Neutrophil (primary cell): ENCODE data around the gene LRRC71.

Experiments
- H3K27ac ChIP-seq: fragments of 200-600 bp; sonication (generic); 2 replicates; pipeline ENCODE4 v1.5.1; 2016; ENCODE audit warnings: mild to moderate bottlenecking, moderate library complexity
- H3K27me3 ChIP-seq: fragments of 200-600 bp; sonication (generic); 2 replicates; pipeline ENCODE4 v1.6.0; 2016; ENCODE audit warnings: mild to moderate bottlenecking
- H3K36me3 ChIP-seq: fragments of 200-600 bp; sonication (generic); 2 replicates; pipeline ENCODE4 v1.5.1; 2017
- H3K4me1 ChIP-seq, 2 experiments: fragments of 200-600 bp in 1 of 2; sonication (generic) in 1 of 2; 1 replicate in 1 of 2; 2 replicates in 1 of 2; pipeline versions ENCODE4 v1.5.1 to v1.6.1; 2013 to 2016; ENCODE audit warnings: low read depth in 1 of 2, low read length in 1 of 2, mild to moderate bottlenecking in 1 of 2, moderate library complexity in 1 of 2; ENCODE audit not compliant: control insufficient read depth in 1 of 2, insufficient read depth in 1 of 2
- H3K4me3 ChIP-seq, 2 experiments: fragments of 200-600 bp in 1 of 2; sonication (generic) in 1 of 2; 1 replicate in 1 of 2; 2 replicates in 1 of 2; pipeline ENCODE4 v1.5.1; 2013 to 2016; ENCODE audit warnings: low read depth in 1 of 2, low read length in 1 of 2, mild to moderate bottlenecking in 1 of 2, moderate library complexity in 1 of 2
- H3K9me3 ChIP-seq: fragments of 200-600 bp; sonication (generic); 2 replicates; pipeline ENCODE4 v1.5.1; 2016
- TF ChIP-seq, protein P1 (sequence below): fragments of 200-600 bp; sonication (generic); IDR thresholded peaks from 2 replicates; pipeline ENCODE4 v1.5.1; 2016; ENCODE audit warnings: antibody characterized with exemption

The LRRC71 gene

GRCh38 chr1:156876281-156876680 is 44.2 kb upstream of the LRRC71 start:
- Histone ChIP-seq H3K36me3 (no peaks in the 10 kb centered on the region), H3K27me3 (peaks cover 82% of the 10 kb centered on the region), H3K4me3 (no peak overlapping the region), H3K9me3 (no peaks in the 10 kb centered on the region), H3K27ac (no peak overlapping the region), H3K4me1 (no peaks in the 10 kb centered on the region)
- TF ChIP-seq, protein P1, sequence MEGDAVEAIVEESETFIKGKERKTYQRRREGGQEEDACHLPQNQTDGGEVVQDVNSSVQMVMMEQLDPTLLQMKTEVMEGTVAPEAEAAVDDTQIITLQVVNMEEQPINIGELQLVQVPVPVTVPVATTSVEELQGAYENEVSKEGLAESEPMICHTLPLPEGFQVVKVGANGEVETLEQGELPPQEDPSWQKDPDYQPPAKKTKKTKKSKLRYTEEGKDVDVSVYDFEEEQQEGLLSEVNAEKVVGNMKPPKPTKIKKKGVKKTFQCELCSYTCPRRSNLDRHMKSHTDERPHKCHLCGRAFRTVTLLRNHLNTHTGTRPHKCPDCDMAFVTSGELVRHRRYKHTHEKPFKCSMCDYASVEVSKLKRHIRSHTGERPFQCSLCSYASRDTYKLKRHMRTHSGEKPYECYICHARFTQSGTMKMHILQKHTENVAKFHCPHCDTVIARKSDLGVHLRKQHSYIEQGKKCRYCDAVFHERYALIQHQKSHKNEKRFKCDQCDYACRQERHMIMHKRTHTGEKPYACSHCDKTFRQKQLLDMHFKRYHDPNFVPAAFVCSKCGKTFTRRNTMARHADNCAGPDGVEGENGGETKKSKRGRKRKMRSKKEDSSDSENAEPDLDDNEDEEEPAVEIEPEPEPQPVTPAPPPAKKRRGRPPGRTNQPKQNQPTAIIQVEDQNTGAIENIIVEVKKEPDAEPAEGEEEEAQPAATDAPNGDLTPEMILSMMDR: no peak

DNA sequence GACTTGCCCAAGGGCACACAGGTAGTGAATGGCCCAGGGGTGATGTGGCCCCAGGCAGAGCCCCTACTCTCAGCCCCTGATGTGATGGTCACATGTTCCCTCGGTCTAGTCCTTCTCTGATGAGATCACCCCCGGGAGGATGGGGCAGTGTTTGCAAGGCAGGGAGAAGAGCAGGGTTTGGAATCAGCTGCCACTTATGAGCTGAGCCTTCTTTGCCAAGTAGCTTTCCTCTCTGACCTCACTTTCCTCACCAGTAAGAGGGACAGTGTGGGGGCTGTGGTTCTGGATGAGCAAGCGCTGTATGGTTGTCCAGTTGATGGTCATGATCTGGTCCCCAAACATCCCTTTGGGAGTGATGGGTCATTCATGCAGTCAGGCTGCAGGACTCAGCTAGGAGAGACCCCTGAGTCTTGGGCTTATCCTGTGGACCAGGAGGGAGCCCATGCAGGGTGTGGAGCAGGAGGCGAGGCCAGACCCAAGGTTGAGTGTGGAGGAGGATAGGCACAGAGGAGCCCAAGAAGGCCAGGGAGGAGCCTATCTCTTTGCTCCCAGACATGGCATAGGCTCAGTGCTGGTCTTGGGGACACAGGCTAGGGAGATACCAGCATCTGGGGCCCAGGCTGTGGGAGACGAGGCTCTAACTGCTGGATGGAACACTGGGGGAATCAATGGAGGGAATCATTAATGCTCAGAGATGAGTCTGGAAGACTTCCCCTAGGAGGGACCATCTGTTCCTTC is 42.8 kb upstream of the LRRC71 start:
- Histone ChIP-seq H3K27me3 (peaks cover 88% of the 10 kb centered on the region), H3K4me1 (no peaks in the 10 kb centered on the region), H3K36me3 (no peaks in the 10 kb centered on the region), H3K9me3 (no peaks in the 10 kb centered on the region), H3K4me3 (no peak overlapping the region), H3K27ac (no peak overlapping the region)
- TF ChIP-seq, protein P1: no peak

GRCh38 chr1:156879876-156880275 is 40.6 kb upstream of the LRRC71 start:
- peaks cover 82% of the 10 kb centered on the region for H3K27me3 ChIP-seq
- no peaks in the 10 kb centered on the region for H3K36me3 ChIP-seq
- H3K4me1 ChIP-seq: no peaks in the 10 kb centered on the region
- TF ChIP-seq, protein P1: no peak
- no peak overlapping the region for H3K4me3 ChIP-seq
- H3K9me3 ChIP-seq: no peaks in the 10 kb centered on the region
- H3K27ac ChIP-seq: no peak overlapping the region

DNA sequence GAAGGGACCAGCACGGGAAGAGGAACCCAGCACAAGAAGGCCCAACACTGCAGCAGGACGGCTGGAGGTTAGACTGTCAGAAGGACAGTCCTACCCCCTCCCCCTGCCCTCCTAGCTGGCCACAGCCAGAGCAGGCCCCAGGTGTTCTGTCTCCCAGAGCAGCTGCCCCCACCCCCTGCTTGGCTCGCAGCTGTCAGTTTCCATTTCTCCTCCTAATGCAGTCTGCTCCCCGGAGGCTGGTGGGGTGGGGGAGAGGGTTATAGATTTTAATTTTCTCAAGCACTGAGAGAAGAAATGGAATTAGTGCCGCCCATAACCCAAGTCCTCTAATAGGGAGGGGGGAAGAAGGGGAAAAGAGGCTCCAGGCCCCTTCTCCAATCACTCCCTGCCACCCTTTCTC is 40.0 kb upstream of the LRRC71 start:
- Histone ChIP-seq H3K9me3 (no peaks in the 10 kb centered on the region), H3K4me1 (no peaks in the 10 kb centered on the region), H3K27ac (no peak overlapping the region), H3K36me3 (no peaks in the 10 kb centered on the region), H3K27me3 (peaks cover 80% of the 10 kb centered on the region), H3K4me3 (no peak overlapping the region)
- TF ChIP-seq, protein P1: no peak

- H3K4me3 ChIP-seq: no peak overlapping the region
- no peaks in the 10 kb centered on the region for H3K9me3 ChIP-seq
- H3K36me3 ChIP-seq: no peaks in the 10 kb centered on the region
- no peaks in the 10 kb centered on the region for H3K4me1 ChIP-seq
- H3K27ac ChIP-seq: no peak overlapping the region
- TF ChIP-seq, protein P1: no peak
- H3K27me3 ChIP-seq: peaks cover 80% of the 10 kb centered on the region
Measured at GRCh38 chr1:156881101-156881500, 39.3 kb upstream of the LRRC71 start.
